HG03060 (cell line): ENCODE data around the gene TOP1.
A peak's percentile ranks its signal among the peaks of the same experiment; 100 is the strongest.
"Not testable (repeated sequence)": the region's sequence is repeated elsewhere in the genome, so short reads cannot be mapped to it uniquely, and the experiment has no call there.

ENCODE experiments used
- ATAC-seq: cut with Tn5 transposase; IDR thresholded peaks from one replicate; pipeline ENCODE4 v1.9.1; 2021; ENCODE audit warnings: low read depth, moderate number of reproducible peaks; ENCODE audit not compliant: unreplicated experiment

TOP1 gene

GRCh38 chr20:41121399-41121798, 92.8 kb downstream of the TOP1 start:
- no peak for ATAC-seq

GRCh38 chr20:41123631-41124030, 95.0 kb downstream of the TOP1 start:
- ATAC-seq: no peak

GRCh38 chr20:41124451-41125094, 96.0 kb downstream of the TOP1 start:
- no peak for ATAC-seq

DNA sequence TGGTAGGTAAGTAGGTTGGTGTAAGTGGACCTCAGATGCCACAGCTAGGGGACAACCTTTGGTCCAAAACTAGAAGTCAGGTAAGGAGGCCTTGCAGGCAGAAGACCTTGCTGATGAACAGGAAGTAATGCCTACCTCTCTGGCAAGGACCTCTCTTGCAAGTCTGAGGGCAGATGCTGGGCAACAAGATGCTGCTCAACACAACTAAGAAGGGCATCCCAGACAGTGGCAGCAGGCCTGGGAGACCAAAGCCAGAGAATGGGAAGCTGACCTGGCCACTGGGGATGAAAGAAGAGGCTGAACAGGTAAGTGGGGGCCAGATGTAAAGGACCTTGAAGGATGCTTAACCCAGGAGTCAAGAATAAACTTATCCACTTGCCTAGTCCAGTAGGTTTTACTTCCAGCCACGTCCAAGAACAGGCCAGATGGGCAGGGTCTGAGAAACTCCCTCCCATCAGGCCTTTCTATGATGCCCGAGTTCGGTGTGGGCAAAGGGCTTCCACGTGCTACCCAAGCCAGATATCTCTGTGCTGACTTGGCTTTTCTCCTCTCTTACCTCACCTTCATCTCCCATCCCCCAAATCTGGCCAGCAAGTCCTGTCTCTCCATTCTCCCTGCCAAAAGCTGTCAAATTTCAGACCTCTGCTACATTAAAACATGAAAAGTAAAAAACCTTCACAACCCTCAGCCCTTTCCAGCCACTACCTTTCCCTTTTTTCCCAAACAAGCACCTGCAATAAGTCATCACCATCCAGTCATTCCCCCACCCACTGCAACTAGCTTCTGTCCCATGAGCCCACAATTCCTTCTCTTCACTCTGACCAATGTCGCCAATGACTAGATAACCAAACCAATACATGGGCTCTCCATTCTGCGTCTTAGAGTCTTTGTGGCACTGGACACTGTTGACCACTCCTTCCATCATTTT, 97.2 kb downstream of the TOP1 start:
- no peak for ATAC-seq

GRCh38 chr20:41126719-41127118, 98.1 kb downstream of the TOP1 start:
- no peak for ATAC-seq

GRCh38 chr20:41128317-41128716, 99.7 kb downstream of the TOP1 start:
- not testable (repeated sequence) for ATAC-seq

- ATAC-seq: no peak
These were observed 103.2 kb downstream of the TOP1 start for GRCh38 chr20:41131594-41132387.

GRCh38 chr20:41132388-41132775, 103.8 kb downstream of the TOP1 start:
- not testable (repeated sequence) for ATAC-seq

- ATAC-seq: peak; percentile 58
These were observed 105.2 kb downstream of the TOP1 start for GRCh38 chr20:41133709-41134361.

DNA sequence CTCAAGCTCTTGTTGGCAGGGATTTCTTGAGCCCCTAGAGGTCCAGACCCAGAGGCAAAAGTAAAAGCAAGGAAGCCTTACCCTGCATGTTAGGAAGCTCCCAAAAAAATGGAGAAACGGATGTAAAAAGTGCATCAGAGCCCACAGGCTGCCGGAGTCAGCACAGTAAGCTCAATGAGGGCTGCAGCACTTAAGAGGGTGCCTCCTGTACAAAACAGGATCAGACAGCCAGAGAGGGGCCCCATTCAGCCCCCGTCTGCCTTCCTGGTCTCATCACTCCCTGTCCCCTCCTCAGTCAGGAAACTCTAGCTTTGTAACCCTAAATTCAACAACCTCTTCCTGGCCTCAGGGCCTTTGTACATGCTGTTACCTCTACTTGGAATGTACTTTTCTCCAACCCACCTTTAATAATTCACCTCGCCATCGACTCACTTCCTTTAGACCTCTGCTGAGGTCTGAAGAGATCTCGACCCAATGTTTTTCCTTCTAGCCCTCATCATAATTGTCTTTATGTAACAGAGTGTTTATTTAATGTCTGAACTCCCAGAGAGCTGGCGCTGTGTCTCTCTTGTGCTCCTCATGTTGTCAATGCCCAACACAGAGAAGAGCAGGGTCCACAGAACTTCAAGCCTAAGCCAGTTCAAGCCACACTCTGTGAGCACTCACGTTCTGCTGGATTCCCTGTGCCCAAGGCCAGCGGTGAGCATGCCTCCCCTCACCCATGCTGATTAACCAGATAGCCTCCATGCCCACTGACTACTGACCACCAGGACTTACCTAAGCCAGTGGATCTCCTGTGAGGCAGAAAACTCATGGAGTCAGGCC, 106.0 kb downstream of the TOP1 start:
- no peak for ATAC-seq

- ATAC-seq: no peak
These were observed 106.7 kb downstream of the TOP1 start for GRCh38 chr20:41135187-41135887.

DNA sequence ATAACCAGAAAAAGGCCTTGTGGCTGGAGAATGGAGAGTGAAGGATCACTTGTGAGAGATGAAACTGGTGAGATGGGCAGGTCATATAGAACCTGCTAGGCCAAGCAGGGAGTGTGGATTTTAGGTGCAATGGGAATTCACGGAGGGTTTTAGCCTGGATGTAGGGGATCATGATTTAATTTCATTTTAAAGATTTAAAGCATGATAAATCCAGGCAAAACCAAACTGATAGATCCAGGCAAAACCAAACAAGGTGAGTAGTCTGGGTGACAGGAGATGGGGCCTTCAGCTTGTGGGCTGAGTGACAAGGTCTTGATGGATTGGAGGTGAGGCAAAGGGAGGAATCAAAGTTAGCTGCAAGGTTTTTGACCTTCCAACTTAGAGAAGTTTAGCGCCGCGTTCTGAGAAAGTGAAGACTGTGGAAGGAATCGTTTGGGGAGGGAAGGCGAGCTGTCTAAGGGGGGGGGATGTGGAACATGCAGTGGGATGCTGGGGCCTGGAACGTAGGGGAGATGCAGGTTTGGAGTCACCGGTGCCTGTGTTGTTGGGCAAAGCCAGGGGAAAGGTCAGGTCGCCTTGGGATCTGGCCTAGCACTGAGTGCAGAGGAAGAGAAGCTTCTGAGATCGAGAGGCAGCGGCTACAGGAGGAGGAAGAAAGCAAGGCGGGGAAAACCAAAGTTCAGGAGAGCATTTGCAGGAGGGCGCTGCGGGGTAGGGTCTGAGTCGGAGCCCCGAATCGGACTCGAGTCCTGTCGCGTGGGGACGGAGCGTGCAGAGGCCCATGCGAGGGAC, 107.5 kb downstream of the TOP1 start:
- no peak for ATAC-seq

DNA sequence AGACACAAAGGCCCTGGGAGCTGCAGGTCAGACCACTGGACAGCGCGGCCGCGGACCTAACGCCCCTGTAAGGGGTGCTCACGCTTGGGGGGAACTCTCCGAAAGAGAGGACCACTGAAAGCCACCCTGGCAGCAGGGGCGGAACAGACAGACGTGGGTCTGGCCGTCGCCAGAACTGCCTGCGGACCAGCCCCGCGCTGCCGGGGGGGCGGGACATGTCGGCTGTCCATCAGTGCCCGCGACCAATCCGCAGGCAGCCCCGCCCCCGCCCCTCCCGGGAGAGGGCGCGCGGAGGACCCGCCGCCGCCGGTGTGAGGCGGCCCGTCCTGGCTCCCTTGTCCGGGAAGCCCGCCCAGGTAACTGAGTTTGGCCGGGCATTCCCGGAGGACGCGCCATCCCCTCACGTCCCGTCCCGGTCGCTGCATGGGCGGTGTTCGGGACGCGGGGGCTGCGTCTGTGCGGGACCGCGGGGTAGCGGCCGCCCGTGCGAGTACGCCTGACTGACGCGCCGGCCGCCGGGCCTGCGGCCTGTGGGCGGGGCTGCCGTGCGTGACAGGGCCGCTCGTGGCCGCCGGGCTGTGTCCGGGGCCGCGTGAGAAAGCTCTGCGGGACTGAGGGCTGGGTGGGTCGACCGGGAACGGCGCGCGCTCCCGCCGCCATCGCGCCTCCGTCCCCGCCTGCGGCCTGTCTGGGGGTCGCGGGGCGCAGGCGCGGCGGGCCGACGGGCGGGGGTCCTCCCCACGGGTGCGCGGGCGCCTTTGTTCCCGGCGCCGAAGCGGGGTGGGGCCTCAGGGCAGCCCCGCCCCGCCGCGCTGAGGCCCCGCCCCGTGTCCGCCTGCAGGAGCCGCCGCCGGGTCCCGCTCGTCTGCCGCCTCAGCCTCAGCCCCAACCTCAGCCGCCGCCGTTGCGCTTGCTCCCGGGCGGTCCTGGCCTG, 108.3 kb downstream of the TOP1 start, which contains the start of gene PLCG1:
TSS of gene PLCG1 (plus strand) at position 864 of the 934 bp plus-strand sequence. CDS start 99 bp downstream, outside the sequence.
- ATAC-seq: no peak

DNA sequence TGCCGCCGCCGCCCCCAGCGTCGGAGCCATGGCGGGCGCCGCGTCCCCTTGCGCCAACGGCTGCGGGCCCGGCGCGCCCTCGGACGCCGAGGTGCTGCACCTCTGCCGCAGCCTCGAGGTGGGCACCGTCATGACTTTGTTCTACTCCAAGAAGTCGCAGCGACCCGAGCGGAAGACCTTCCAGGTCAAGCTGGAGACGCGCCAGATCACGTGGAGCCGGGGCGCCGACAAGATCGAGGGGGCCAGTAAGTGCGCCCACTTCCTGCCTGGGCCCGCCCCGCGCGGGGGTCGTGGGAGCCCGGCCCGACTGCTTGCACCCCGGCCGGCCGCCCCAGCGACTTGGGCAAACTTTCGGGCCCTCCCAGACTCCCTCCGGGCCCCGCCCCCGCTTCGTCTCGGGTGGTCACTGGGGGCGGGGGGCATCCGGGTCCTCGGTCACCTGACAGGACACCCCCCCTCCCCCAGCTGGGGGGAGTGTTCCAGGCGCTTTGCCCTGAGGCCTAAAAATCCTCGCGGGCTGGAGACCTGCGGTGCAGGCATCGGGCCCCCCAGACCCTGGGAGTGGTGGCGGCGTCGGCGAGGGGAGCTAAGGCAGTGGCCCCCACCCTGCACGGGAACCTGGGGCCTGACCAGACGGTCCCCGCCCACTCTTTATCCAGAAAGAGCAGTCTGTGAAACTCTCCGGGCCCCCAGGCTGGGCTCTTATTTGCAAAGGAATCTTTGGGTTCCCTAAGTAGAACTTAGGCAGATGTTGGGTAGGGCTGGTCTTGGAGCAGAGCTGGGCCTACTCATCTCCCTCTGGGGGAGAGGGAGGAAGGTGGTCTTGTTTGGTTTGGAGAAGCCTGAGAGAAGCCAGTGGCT, 109.2 kb downstream of the TOP1 start:
- ATAC-seq: no peak

DNA sequence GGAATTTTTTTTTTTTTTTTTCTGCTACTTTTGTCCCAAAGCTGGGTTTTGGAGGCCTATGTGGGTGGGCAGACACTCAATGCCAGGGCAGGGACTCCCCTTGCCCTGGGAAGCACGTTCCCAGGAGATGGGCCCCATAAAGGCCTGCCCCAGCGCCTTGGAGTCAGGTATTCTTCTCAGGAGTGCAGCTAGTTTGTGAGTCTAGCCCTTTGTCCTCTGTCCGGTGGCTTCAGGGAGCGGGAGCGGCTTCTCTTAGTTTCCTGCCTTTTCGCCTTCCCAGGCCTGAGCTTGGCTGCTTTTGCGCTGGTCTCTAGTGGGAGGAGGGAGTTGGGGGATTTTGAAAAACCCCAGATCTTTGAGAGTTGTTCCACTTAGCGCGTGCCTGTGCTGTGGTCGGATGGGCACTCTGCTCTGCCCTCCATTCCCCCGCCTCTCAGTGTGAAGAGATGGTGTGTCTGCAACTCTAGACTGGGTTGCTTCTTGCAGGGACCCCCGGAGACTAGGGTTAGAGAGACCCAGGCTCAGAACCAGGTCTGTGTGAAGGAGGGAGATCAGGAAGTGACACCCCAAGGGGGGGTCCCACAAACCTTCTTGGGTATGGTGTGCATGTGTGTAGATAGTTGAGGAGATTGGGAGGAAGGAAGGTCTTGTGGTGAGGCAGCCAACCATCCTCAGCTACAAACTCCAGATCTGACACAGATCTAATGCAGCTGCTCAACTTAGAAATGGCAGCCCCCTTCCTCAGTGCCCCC, 110.0 kb downstream of the TOP1 start:
- ATAC-seq: no peak
